ENCODE results near the gene XG. TPM values are rescaled to one million over a fixed set of nuclear protein-coding genes. Genes with fewer than 3 reads are reported as not detected.

XG gene
- total RNA-seq, 3 donors from 2014 or later (not counting 1 experiment from before 2014, with no cell fraction given), result 0.85 TPM; not detected in 2

- Mint-ChIP-seq H3K4me1 (peaks cover 17 to 31% of the 10 kb centered on the region in 2 donors), H3K9me3 (no peaks in the 10 kb centered on the region), H3K36me3 (peaks cover 13% of the 10 kb centered on the region), H3K4me3 (no peak overlapping the region), H3K27ac (peak overlapping the region; percentile 34 to 83), H3K27me3 (ENCODE audit: low read depth in 2 of 2) (no peaks in the 10 kb centered on the region)
- no peaks in the 10 kb centered on the region for H3K27me3 ChIP-seq (ENCODE audit: control insufficient read depth, insufficient read depth, low read length)
- peaks cover 10% of the 10 kb centered on the region for H3K4me1 ChIP-seq (ENCODE audit: control insufficient read depth, insufficient read depth, low read length)
- H3K9me3 ChIP-seq (ENCODE audit: control insufficient read depth, insufficient read depth, low read length), result no peaks in the 10 kb centered on the region
- peaks cover 73% of the 10 kb centered on the region for H3K36me3 ChIP-seq (ENCODE audit: control insufficient read depth, insufficient read depth, low read length)
- 23% methylated on average over 5 of the region's 5 CpGs for WGBS (ENCODE audit: insufficient coverage)
- TF ChIP-seq CTCF (IDR thresholded peaks at IDR 0.05), result no peak
- no peak overlapping the region for H3K27ac ChIP-seq (ENCODE audit: low read length)
- DNase-seq (no peak), ATAC-seq (no peak)
- H3K4me3 ChIP-seq (ENCODE audit: low read length), result no peak overlapping the region
- intact Hi-C loops (cut with micrococcal nuclease), result no loop called here
Observed at GRCh38 chrX:2717312-2717711, 34.5 kb upstream of the XG start.

- Mint-ChIP-seq H3K4me1 (peaks cover 17 to 31% of the 10 kb centered on the region in 2 donors), H3K36me3 (peaks cover 13% of the 10 kb centered on the region), H3K27me3 (ENCODE audit: low read depth in 2 of 2) (no peaks in the 10 kb centered on the region), H3K27ac (peak overlapping the region in 1 of 2 donors; percentile 70), H3K9me3 (no peaks in the 10 kb centered on the region), H3K4me3 (no peak overlapping the region)
- H3K9me3 ChIP-seq (ENCODE audit: control insufficient read depth, insufficient read depth, low read length), result no peaks in the 10 kb centered on the region
- H3K4me3 ChIP-seq (ENCODE audit: low read length), result no peak overlapping the region
- 86% methylated on average over 2 of the region's 2 CpGs for WGBS (ENCODE audit: insufficient coverage)
- DNase-seq (no peak), ATAC-seq (no peak)
- intact Hi-C loops (cut with micrococcal nuclease), result no loop called here
- H3K4me1 ChIP-seq (ENCODE audit: control insufficient read depth, insufficient read depth, low read length), result peaks cover 6% of the 10 kb centered on the region
- H3K36me3 ChIP-seq (ENCODE audit: control insufficient read depth, insufficient read depth, low read length), result peaks cover 78% of the 10 kb centered on the region
- no peak overlapping the region for H3K27ac ChIP-seq (ENCODE audit: low read length)
- H3K27me3 ChIP-seq (ENCODE audit: control insufficient read depth, insufficient read depth, low read length), result no peaks in the 10 kb centered on the region
- no peak for TF ChIP-seq CTCF (IDR thresholded peaks at IDR 0.05)
Observed at GRCh38 chrX:2718821-2719220, 33.0 kb upstream of the XG start.

- intact Hi-C loops (cut with micrococcal nuclease), result no loop called here
- H3K36me3 Mint-ChIP-seq, result peaks cover 13% of the 10 kb centered on the region
- no peak for DNase-seq
- H3K27me3 ChIP-seq (ENCODE audit: control insufficient read depth, insufficient read depth, low read length), result no peaks in the 10 kb centered on the region
- H3K36me3 ChIP-seq (ENCODE audit: control insufficient read depth, insufficient read depth, low read length), result peaks cover 77% of the 10 kb centered on the region
- no peak for ATAC-seq
- peaks cover 1% of the 10 kb centered on the region for H3K4me1 ChIP-seq (ENCODE audit: control insufficient read depth, insufficient read depth, low read length)
- no peaks in the 10 kb centered on the region for H3K27me3 Mint-ChIP-seq (ENCODE audit: low read depth in 2 of 2)
- H3K27ac ChIP-seq (ENCODE audit: low read length), result no peak overlapping the region
- peaks cover 10 to 24% of the 10 kb centered on the region in 2 donors for H3K4me1 Mint-ChIP-seq
- no peak for TF ChIP-seq CTCF (IDR thresholded peaks at IDR 0.05)
- no peak overlapping the region for H3K4me3 Mint-ChIP-seq
- 94% methylated on average over 10 of the region's 10 CpGs for WGBS (ENCODE audit: insufficient coverage)
- peak overlapping the region; percentile 70 to 71 for H3K27ac Mint-ChIP-seq
- H3K9me3 ChIP-seq (ENCODE audit: control insufficient read depth, insufficient read depth, low read length), result no peaks in the 10 kb centered on the region
- no peak overlapping the region for H3K4me3 ChIP-seq (ENCODE audit: low read length)
- no peaks in the 10 kb centered on the region for H3K9me3 Mint-ChIP-seq
Observed at GRCh38 chrX:2719774-2720447, 31.9 kb upstream of the XG start.

All from natural killer cell (primary cell).